Activated CD4-positive, alpha-beta T cell treated with anti-CD3 and anti-CD28 coated beads for 36 hours (primary cell): ENCODE results near the gene PEX7. TPM values are rescaled to one million over a fixed set of nuclear protein-coding genes. Genes with fewer than 3 reads are reported as not detected.

Source experiments
- ATAC-seq: fragments of 200-7000 bp; cut with Tn5 transposase; one replicate; pipeline ENCODE4 v1.10.0; 2021; ENCODE audit warnings: mild to moderate bottlenecking, moderate library complexity
- CTCF ChIA-PET: fragments of 350-600 bp; sonication (Branson Sonifier 250); formaldehyde crosslinking; loops from one replicate; lab custom pipeline; 2021; ENCODE audit warnings: antibody characterized with exemption; lab: Charles Lee
- POLR2A ChIA-PET: fragments of 350-600 bp; sonication (Branson Sonifier 250); formaldehyde crosslinking; loops from one replicate; lab custom pipeline; 2021; ENCODE audit warnings: antibody characterized with exemption, inconsistent platforms; lab: Charles Lee
- DNase-seq: peaks from one replicate; pipeline ENCODE4 v3.0.0-alpha.2; 2020
- H3K27ac Mint-ChIP-seq: one replicate; pipeline ENCODE4 v1.8.0; 2021; ENCODE audit warnings: mixed read lengths
- H3K27me3 Mint-ChIP-seq: one replicate; pipeline ENCODE4 v1.8.0; 2021; ENCODE audit warnings: mixed read lengths
- H3K36me3 Mint-ChIP-seq: one replicate; pipeline ENCODE4 v1.8.0; 2021; ENCODE audit warnings: low read depth, mixed read lengths
- H3K4me1 Mint-ChIP-seq: one replicate; pipeline ENCODE4 v1.8.0; 2021; ENCODE audit warnings: mixed read lengths
- H3K4me3 Mint-ChIP-seq: one replicate; pipeline ENCODE4 v1.8.0; 2021; ENCODE audit warnings: mild to moderate bottlenecking, moderate library complexity, mixed read lengths
- H3K9me3 Mint-ChIP-seq: one replicate; pipeline ENCODE4 v1.8.0; 2021; ENCODE audit warnings: low read depth, mixed read lengths
- intact Hi-C, 2 experiments: fragments of 100-400 bp; cut with DNase I in 1 of 2; cut with micrococcal nuclease in 1 of 2; formaldehyde crosslinking; loops; one replicate each; pipeline versions ENCODE4 v1.14.2 to v1.15.1; 2022 to 2024; cut with DNase I, micrococcal nuclease
- total RNA-seq, 2 experiments: library from RNA; stranded (reverse); gene quantifications; one replicate each; pipeline ENCODE4 v1.2.3, GENCODE V29; 2021

PEX7 gene, protein sequence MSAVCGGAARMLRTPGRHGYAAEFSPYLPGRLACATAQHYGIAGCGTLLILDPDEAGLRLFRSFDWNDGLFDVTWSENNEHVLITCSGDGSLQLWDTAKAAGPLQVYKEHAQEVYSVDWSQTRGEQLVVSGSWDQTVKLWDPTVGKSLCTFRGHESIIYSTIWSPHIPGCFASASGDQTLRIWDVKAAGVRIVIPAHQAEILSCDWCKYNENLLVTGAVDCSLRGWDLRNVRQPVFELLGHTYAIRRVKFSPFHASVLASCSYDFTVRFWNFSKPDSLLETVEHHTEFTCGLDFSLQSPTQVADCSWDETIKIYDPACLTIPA
- 1 to 10 TPM; 3.6 to 4.9 TPM for total RNA-seq

DNA sequence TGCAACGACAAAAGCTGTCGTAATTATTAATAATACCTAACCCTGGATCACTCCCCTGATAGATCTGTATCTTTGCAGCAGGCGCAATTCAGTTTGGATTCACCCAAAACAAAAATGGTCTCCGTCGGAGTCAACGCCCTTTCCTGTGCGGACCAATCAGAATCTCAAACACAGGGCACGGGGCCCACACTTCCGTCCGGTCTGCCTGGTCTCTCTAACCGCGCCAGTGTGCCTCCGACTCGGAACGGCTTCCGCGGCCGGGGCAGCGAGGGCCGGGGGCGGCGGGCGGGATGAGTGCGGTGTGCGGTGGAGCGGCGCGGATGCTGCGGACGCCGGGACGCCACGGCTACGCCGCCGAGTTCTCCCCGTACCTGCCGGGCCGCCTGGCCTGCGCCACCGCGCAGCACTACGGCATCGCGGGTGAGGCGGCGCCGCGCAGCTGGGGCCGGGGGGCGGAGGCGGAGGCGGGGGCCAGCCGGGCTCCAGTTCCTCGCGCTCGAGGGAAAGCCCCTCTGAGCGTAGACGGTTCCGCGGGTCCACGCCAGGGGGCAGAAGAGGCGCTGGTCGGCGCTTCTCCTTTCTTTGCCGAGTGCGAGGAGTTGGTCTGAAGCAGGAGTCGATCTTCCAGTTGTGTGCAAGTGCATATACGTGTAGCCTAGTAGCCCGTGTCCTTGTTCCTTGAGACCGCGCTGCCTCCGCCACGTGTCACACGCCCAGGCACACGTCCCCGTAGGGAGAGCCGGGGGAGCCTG is at the start of gene PEX7:
PEX7 (plus strand) TSS at position 217 of the 752 bp plus-strand sequence; CDS start at position 291, 74 bp downstream.
- ChIA-PET CTCF (interaction anchor here (1.0 to 3.0 kb wide), 8 partner anchors 15 to 229 kb away, joined by 3 to 22 read pairs (median 4); partner anchors contain the start of gene MAP3K5), POLR2A (interaction anchor here (0.6 to 1.4 kb wide), 2 partner anchors 30 to 67 kb away, joined by 3 to 4 read pairs; partner anchors contain the start of gene MAP3K5)
- no peaks in the 10 kb centered on the region for H3K27me3 Mint-ChIP-seq
- H3K27ac Mint-ChIP-seq, result peak within 1 kb of the TSS; percentile 94
- peak; percentile 95 for ATAC-seq
- H3K4me1 Mint-ChIP-seq, result peaks cover 24% of the 10 kb centered on the region
- peak within 1 kb of the TSS; percentile 82 for H3K4me3 Mint-ChIP-seq
- H3K9me3 Mint-ChIP-seq, result no peaks in the 10 kb centered on the region
- peaks cover 27% of the 10 kb centered on the region for H3K36me3 Mint-ChIP-seq
- peak; percentile 94 for DNase-seq
- intact Hi-C loops, result loop anchor here (1.0 to 2.0 kb wide), 10 partner anchors 30 to 1950 kb away; partner anchors contain the start of genes MAP3K5 (in 2 of the 2), CCDC28A (in 1 of the 2), IFNGR1 (in 1 of the 2) and MTFR2 (in 1 of the 2)

DNA sequence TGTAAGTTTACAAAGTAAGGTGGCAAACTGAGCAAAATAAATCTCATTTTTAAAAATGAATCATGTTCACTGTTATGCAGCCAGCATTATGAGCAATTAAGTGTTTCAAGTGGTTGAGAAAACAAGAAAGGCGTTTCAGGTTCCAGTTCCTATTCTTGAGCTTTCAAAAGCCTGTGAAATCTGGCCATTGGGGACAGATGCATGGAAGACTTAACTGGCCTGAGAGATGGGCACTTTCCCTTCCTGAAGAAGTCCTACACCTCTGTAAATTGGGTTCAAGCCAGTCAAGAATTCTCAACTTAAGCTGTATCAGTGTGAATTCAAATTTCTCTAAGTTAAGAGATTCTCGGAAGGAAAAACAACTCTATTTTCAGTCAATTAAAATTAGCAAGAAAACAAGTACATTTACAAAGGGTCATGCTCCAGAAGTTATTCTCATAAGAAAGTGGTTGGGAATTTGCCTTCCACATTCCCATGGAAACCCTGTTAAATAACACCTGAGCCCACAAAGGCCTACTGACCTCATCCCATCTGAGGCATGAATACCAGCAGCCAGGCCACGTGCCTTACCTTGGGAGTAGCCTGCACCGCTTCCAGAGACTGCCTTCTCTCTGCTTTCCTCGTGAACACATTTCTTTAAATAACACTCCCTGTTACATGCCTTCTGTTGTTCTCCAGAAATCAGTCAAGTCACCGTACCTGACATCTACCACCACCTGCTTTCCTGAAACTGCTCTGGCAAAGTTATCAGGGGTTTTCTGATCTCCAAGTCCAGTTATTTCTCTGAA is 49.5 kb upstream of the PEX7 start:
- Mint-ChIP-seq H3K4me3 (no peak overlapping the region), H3K4me1 (peaks cover 47% of the 10 kb centered on the region)

DNA sequence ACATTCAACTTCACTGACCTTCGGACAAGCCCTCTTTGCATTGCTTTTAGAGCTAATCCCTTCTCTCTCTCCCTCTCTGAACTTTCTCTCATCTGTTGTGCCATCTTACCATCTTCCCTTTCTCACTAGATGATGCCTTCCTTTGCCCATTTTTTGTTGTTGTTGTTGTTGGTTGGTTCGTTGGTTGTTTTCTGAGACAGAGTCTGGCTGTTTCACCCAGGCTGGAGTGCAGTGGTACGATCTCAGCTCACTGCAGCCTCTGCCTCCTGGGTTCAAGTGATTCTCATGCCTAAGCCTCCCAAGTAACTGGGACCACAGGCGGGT is 49.0 kb upstream of the PEX7 start:
- Mint-ChIP-seq H3K4me1 (peaks cover 43% of the 10 kb centered on the region), H3K27ac (peak overlapping the region; percentile 20), H3K27me3 (no peaks in the 10 kb centered on the region), H3K4me3 (no peak overlapping the region), H3K9me3 (no peaks in the 10 kb centered on the region), H3K36me3 (peaks cover 7% of the 10 kb centered on the region)
- DNase-seq, result no peak
- POLR2A ChIA-PET, result no interaction called here
- intact Hi-C loops, result no loop called here
- CTCF ChIA-PET, result no interaction called here
- ATAC-seq, result no peak

More for the DNA sequence above, 49.5 kb upstream of the PEX7 start:
- peak; percentile 59 for ATAC-seq
- Mint-ChIP-seq H3K36me3 (peaks cover 7% of the 10 kb centered on the region), H3K9me3 (no peaks in the 10 kb centered on the region), H3K27ac (peak overlapping the region; percentile 37), H3K27me3 (no peaks in the 10 kb centered on the region)
- ChIA-PET CTCF (interaction anchor here (0.7 to 1.7 kb wide), 4 partner anchors 10 to 26 kb away, joined by 3 to 6 read pairs (median 3); no protein-coding TSS in a partner anchor), POLR2A (no interaction called here)
- intact Hi-C loops, result no loop called here
- DNase-seq, result no peak

DNA sequence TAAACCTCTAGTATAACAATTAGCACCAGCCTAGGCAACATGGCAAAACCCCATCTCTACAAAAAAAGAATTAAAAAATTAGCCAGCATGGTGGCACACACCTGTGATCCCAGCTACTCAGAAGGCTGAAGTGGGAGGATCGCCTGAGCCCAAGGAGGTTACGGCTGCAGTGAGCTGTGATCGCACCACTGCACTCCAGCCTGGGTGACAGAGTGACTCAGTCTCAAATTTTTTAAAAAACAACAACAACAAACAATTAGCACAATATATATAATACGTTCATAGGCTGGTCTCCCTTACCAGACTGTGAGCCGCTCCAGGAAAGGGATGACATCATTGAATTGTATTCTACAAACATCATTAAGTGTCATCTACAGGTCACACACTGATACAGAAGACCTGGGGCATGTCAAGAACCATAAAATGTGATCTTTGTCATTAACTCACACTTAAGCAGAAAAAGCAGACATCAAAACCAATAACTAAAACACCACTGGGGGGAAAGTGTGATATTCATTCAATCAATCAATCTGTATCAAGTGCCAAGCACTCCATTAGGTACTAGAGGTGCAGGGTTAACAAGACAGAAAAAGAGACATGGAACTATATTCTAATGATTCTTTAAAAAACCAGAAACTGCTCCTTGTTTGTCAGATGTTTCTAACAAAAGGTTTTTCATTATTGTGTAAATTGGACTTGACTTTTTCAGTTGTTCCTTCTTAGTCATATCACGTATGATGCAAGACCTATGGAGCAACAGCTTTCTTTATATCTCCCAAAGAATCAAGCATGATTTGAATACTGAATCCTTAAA is 48.0 kb upstream of the PEX7 start:
- ChIA-PET CTCF (interaction anchor here (1.0 to 1.7 kb wide), 3 partner anchors 18 to 125 kb away, joined by 3 to 7 read pairs (median 3); partner anchors contain the start of gene MAP3K5), POLR2A (no interaction called here)
- peaks cover 7% of the 10 kb centered on the region for H3K36me3 Mint-ChIP-seq
- H3K4me3 Mint-ChIP-seq, result no peak overlapping the region
- ATAC-seq (peak; percentile 57), DNase-seq (no peak)
- H3K27me3 Mint-ChIP-seq, result no peaks in the 10 kb centered on the region
- H3K27ac Mint-ChIP-seq, result peak overlapping the region; percentile 64
- peaks cover 39% of the 10 kb centered on the region for H3K4me1 Mint-ChIP-seq
- no peaks in the 10 kb centered on the region for H3K9me3 Mint-ChIP-seq
- intact Hi-C loops, result no loop called here

DNA sequence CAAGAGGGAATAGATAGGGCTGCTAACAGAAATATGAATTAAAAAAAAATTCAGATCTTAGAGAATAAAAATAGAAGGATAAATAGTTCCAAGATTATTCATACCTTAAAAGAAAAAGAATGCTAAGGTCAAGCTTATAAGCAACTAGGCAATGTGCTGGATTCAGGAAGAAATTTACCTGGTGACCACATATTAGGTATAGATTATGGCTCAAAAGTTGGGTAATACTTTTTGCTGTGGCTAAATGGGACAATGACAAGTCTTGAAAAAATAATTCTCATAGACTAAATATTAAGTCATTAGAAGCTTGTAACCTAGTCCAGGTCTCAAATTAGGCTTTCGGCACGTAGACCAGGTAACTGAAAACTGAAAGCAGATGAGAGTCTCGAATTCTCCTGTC is 47.3 kb upstream of the PEX7 start:
- intact Hi-C loops, result no loop called here

DNA sequence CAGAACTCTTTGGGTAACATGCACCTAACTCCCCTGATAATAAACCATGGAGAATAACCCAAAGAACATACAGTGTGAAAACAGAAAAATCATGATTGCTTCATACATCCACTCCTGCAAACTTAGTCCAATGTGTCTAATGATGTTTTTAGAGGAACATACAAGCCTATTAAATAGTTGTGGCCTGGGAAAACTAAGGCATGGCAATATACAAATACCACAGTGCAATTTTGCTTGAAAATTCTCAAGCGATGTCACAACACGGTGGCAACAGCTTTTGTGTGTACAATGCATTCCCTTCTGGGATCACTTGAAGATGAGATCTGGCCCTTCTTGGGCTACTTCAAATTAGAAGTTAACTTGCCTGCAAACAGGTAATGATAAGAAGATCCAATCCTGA is 46.8 kb upstream of the PEX7 start:
- CTCF ChIA-PET, result interaction anchor here (0.5 to 1.7 kb wide), 3 partner anchors 17 to 175 kb away, joined by 3 to 7 read pairs (median 3); partner anchors contain the start of gene MAP3K5
- POLR2A ChIA-PET, result no interaction called here
- Mint-ChIP-seq H3K4me1 (peaks cover 39% of the 10 kb centered on the region), H3K27me3 (no peaks in the 10 kb centered on the region), H3K27ac (peak overlapping the region; percentile 51), H3K9me3 (no peaks in the 10 kb centered on the region), H3K4me3 (no peak overlapping the region), H3K36me3 (peaks cover 7% of the 10 kb centered on the region)
- DNase-seq, result no peak
- ATAC-seq, result no peak
- intact Hi-C loops, result no loop called here

More for the DNA sequence above, 47.3 kb upstream of the PEX7 start:
- ATAC-seq (no peak), DNase-seq (no peak)
- H3K36me3 Mint-ChIP-seq, result peaks cover 7% of the 10 kb centered on the region
- no peak overlapping the region for H3K4me3 Mint-ChIP-seq
- H3K27me3 Mint-ChIP-seq, result no peaks in the 10 kb centered on the region
- H3K9me3 Mint-ChIP-seq, result no peaks in the 10 kb centered on the region
- H3K27ac Mint-ChIP-seq, result no peak overlapping the region
- ChIA-PET POLR2A (no interaction called here), CTCF (interaction anchor here (0.5 to 1.7 kb wide), 3 partner anchors 17 to 174 kb away, joined by 3 to 7 read pairs (median 3); partner anchors contain the start of gene MAP3K5)
- peaks cover 39% of the 10 kb centered on the region for H3K4me1 Mint-ChIP-seq

DNA sequence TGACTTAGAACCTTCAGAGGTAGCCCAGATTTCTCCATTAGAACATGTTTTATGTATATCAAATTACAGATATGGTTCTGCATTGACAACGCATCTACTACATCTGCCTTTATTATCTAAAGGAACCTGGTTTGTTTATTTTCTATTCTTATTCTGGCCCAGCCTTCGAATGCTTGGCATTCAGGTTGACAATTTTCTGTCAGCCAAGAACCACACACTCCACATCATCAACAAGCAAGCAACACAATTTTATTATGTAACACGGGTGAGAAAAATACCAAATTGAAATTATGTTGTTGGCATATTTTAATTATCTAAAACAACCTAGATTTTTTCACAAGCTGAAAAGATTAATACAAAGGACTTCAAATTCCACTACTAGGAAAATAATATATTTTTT is 44.7 kb upstream of the PEX7 start:
- Mint-ChIP-seq H3K4me1 (peaks cover 35% of the 10 kb centered on the region), H3K27me3 (no peaks in the 10 kb centered on the region), H3K4me3 (no peak overlapping the region), H3K36me3 (peaks cover 9% of the 10 kb centered on the region), H3K27ac (no peak overlapping the region), H3K9me3 (no peaks in the 10 kb centered on the region)
- intact Hi-C loops, result no loop called here
- no peak for DNase-seq
- ChIA-PET CTCF (no interaction called here), POLR2A (no interaction called here)
- ATAC-seq, result no peak

DNA sequence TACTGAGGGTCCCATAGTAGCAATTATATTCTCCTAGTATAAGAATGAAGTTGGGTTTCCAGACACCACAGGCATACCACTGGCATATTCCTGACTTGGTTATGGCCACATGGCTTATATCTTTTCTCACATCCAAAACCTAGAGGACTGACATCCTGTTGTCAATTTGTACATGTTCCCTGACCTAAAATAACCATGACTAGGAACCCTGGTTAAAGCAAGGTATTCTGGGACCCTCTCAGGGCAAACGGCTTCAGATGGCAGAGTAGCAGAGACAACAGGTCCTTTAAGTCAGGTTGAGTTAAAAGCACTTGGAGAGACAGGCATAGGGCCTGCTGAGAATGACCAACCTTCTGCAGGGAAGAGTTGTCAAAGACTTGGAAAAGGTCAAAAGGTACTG is 42.7 kb upstream of the PEX7 start:
- Mint-ChIP-seq H3K9me3 (no peaks in the 10 kb centered on the region), H3K36me3 (peaks cover 12% of the 10 kb centered on the region), H3K4me3 (no peak overlapping the region), H3K27ac (no peak overlapping the region), H3K4me1 (peaks cover 35% of the 10 kb centered on the region), H3K27me3 (no peaks in the 10 kb centered on the region)
- no peak for ATAC-seq
- ChIA-PET POLR2A (no interaction called here), CTCF (interaction anchor here (1.2 kb wide), 1 partner anchor 13 kb away, joined by 4 read pairs; the partner anchor contains the start of gene MAP3K5)
- DNase-seq, result no peak
- intact Hi-C loops, result no loop called here

DNA sequence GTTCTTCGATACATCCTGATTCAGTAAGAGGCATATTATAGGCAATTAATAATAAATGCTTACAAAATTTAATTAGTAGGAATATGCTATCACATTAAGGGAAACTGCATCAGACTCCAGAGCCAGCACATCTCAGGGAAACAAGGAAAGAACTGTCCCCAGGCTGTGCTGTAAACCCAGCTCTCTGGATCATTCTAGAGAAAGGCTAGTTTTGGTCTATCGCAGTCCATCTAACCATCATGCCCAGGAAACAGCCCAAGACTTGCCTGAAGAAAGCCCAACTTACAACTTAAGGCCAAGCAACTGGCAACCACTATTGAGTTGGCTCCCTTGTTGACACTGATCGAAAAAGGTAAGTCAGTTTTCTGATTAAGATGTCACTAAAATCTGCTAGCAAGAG is 41.4 kb upstream of the PEX7 start:
- H3K9me3 Mint-ChIP-seq, result no peaks in the 10 kb centered on the region
- peaks cover 12% of the 10 kb centered on the region for H3K36me3 Mint-ChIP-seq
- DNase-seq (no peak), ATAC-seq (no peak)
- ChIA-PET CTCF (interaction anchor here (0.9 to 1.4 kb wide), 3 partner anchors 9 to 49 kb away, joined by 3 to 4 read pairs (median 4); partner anchors contain the start of gene MAP3K5), POLR2A (no interaction called here)
- intact Hi-C loops, result no loop called here
- no peak overlapping the region for H3K4me3 Mint-ChIP-seq
- H3K27ac Mint-ChIP-seq, result no peak overlapping the region
- H3K4me1 Mint-ChIP-seq, result peaks cover 39% of the 10 kb centered on the region
- no peaks in the 10 kb centered on the region for H3K27me3 Mint-ChIP-seq
